SU-DHL-6 (cell line): ENCODE data around the gene MYLK2.

Experiments
- CTCF ChIP-seq: fragments of 200-600 bp; sonication (generic); IDR thresholded peaks from one replicate; pipeline ENCODE4 v1.5.1; 2017; ENCODE audit warnings: antibody characterized with exemption, mild to moderate bottlenecking, low read length, moderate library complexity; ENCODE audit not compliant: insufficient read depth, poor library complexity, severe bottlenecking
- EZH2phosphoT487 ChIP-seq: fragments of 200-600 bp; sonication (generic), shearing (Covaris generic); conservative IDR thresholded peaks from 2 replicates; pipeline ENCODE4 v1.6.1; 2018; ENCODE audit warnings: mild to moderate bottlenecking, antibody characterized with exemption, low read length, moderate library complexity, mixed read lengths

- TF ChIP-seq CTCF, result no peak
- no peak for TF ChIP-seq EZH2phosphoT487
Measured at GRCh38 chr20:31811198-31811597, 8.0 kb upstream of the MYLK2 start.
